MM.1S (cell line): ENCODE measurements around the gene DHCR7.

Experiments
- EZH2 ChIP-seq: fragments of 300-600 bp; sonication (generic); optimal IDR thresholded peaks from 2 replicates; pipeline ENCODE3; 2017; ENCODE audit warnings: low read depth, mild to moderate bottlenecking, antibody characterized with exemption, low read length, mixed read lengths
- TF ChIP-seq, protein P1 (sequence below): fragments of 300-600 bp; sonication (generic); IDR thresholded peaks from 2 replicates; pipeline ENCODE4 v1.5.1; 2016; ENCODE audit warnings: antibody characterized with exemption, low read length, mixed read lengths

GRCh38 chr11:71482216-71482615 is 34.0 kb upstream of the DHCR7 start:
- TF ChIP-seq, protein P1, sequence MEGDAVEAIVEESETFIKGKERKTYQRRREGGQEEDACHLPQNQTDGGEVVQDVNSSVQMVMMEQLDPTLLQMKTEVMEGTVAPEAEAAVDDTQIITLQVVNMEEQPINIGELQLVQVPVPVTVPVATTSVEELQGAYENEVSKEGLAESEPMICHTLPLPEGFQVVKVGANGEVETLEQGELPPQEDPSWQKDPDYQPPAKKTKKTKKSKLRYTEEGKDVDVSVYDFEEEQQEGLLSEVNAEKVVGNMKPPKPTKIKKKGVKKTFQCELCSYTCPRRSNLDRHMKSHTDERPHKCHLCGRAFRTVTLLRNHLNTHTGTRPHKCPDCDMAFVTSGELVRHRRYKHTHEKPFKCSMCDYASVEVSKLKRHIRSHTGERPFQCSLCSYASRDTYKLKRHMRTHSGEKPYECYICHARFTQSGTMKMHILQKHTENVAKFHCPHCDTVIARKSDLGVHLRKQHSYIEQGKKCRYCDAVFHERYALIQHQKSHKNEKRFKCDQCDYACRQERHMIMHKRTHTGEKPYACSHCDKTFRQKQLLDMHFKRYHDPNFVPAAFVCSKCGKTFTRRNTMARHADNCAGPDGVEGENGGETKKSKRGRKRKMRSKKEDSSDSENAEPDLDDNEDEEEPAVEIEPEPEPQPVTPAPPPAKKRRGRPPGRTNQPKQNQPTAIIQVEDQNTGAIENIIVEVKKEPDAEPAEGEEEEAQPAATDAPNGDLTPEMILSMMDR, result no peak
- TF ChIP-seq EZH2, result no peak
